Measurements from ENCODE around the gene GRID1. TPM values are rescaled to one million over a fixed set of nuclear protein-coding genes. Genes with fewer than 3 reads are reported as not detected.
A peak's percentile ranks its signal among the peaks of the same experiment; 100 is the strongest.

Gene GRID1
- total and polyA plus RNA-seq, 10 donors = 0.06 to 0.42 (median 0.15) TPM; not detected in 4

DNA sequence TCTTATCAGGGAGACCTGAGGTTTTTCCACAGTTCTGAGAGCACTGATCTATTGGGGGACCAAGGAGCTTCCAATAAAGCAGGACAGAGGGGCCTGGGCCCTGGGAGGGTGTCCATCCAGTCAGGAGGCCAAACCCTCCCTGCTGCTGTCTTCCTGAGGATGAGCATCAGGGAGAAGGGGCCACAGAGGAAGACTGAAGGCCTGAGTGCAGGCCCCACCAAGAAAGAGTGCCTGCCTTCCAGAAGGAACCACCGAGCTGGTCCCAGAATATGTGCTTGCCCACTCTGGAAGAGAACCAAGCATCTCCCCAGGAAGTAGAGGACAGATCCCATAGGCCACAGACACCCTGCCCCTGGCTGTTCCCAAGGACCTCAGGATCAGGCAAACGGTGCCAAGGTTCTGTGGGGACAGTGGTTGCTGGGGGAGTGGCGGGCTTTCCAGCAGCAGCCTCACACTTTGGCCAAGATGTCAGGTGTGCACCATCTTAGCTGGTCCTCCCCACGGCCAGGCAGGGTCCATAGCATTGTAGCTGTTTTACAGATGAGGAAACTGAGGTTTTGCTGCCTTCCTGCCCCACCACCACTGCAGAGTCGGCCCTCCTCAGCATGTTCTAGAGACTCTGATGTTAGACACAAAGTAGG lies 199.4 kb downstream of the GRID1 start:
- Histone ChIP-seq H3K4me1 (no peaks in the 10 kb centered on the region), H3K9me3 (no peaks in the 10 kb centered on the region), H3K27me3 (replicated peaks in 1 of 7) (no peaks in the 10 kb centered on the region), H3K27ac (no peak overlapping the region), H3K4me3 (no peak overlapping the region), H3K36me3 (no peaks in the 10 kb centered on the region)
- DNase-seq = peak; percentile 50
- intact Hi-C loops (cut with DNase I; ENCODE audit: low total_unique reads) = no loop called here
- 68 to 85% (median 80%) methylated on average over 2 to 5 of the region's 5 CpGs for WGBS, 5 donors
- TF ChIP-seq, protein P1, sequence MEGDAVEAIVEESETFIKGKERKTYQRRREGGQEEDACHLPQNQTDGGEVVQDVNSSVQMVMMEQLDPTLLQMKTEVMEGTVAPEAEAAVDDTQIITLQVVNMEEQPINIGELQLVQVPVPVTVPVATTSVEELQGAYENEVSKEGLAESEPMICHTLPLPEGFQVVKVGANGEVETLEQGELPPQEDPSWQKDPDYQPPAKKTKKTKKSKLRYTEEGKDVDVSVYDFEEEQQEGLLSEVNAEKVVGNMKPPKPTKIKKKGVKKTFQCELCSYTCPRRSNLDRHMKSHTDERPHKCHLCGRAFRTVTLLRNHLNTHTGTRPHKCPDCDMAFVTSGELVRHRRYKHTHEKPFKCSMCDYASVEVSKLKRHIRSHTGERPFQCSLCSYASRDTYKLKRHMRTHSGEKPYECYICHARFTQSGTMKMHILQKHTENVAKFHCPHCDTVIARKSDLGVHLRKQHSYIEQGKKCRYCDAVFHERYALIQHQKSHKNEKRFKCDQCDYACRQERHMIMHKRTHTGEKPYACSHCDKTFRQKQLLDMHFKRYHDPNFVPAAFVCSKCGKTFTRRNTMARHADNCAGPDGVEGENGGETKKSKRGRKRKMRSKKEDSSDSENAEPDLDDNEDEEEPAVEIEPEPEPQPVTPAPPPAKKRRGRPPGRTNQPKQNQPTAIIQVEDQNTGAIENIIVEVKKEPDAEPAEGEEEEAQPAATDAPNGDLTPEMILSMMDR (IDR thresholded peaks at IDR 0.05 in 8 of 11, conservative IDR thresholded peaks at IDR 0.05 in 3 of 11) = no peak
- TF ChIP-seq POLR2A (IDR thresholded peaks at IDR 0.05) (no peak), POLR2AphosphoS5 (IDR thresholded peaks at IDR 0.05) (no peak)

DNA sequence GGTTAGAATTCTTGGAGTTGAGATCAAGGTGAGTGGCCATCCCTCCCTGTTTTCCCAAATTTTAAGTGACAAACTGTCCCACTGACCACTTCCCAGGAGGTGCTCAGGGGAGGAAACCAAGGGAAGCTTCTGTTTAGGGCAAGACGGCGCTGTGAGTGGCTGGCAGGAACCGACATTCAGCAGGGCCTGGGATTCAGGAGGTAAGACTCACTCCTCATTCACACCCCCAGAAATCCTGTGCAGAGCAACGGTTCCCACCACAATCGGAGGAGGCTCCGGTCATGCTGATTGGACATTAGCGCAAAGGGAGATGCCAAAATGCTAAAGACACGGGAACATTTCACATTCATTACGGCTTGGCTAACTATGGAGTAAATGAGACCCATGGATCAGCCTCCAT lies 200.9 kb downstream of the GRID1 start:
- Histone ChIP-seq H3K27ac (no peak overlapping the region), H3K4me1 (no peaks in the 10 kb centered on the region), H3K36me3 (no peaks in the 10 kb centered on the region), H3K9me3 (no peaks in the 10 kb centered on the region), H3K4me3 (no peak overlapping the region), H3K27me3 (replicated peaks in 1 of 7) (no peaks in the 10 kb centered on the region)
- peak; percentile 36 for DNase-seq
- no peak for TF ChIP-seq POLR2AphosphoS5 (IDR thresholded peaks at IDR 0.05)
- WGBS, 5 donors = 84 to 94% (median 91%) methylated on average over 9 of the region's 9 CpGs
- intact Hi-C loops (cut with DNase I; ENCODE audit: low total_unique reads) = no loop called here

DNA sequence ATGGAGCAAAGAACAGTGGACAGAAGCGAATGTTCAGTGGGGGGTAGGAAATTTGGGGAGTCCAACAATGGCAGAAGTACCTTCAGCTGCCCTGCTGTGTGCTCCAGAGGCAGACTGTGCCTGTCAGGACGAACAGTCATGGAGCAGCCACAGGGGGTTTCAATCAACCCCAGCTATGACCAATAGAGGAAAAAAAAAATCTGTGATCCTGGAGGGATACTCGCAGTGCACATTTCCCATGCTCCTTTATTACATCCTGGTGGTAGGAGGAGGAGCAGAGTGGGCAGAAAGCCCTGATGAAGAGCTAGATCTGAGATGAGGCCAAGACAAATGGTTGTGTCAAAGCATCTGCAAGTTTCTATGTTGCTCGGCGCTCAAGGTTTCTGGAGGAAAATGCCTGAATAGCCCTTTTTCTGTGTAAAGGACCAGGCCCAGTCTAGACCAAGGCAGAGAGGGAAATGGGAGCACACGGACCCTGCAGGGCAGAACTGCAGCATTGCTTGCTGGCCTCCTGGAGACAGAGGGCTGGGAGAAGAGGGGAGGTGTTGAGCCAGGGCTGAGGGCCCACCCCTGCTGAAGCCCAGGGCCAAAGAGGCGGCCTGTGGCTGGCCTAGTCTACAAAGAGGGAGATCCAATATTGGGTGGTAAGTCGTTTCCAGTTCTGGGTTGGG lies 201.5 kb downstream of the GRID1 start:
- TF ChIP-seq POLR2AphosphoS5 (IDR thresholded peaks at IDR 0.05) = no peak
- TF ChIP-seq, protein P1 (IDR thresholded peaks at IDR 0.05 in 8 of 11, conservative IDR thresholded peaks at IDR 0.05 in 3 of 11) = no peak
- no peak for TF ChIP-seq POLR2A (IDR thresholded peaks at IDR 0.05)
- Histone ChIP-seq H3K27ac (no peak overlapping the region), H3K4me3 (no peak overlapping the region), H3K36me3 (no peaks in the 10 kb centered on the region), H3K27me3 (replicated peaks in 1 of 7) (no peaks in the 10 kb centered on the region), H3K4me1 (no peaks in the 10 kb centered on the region), H3K9me3 (no peaks in the 10 kb centered on the region)
- peak; percentile 58 for DNase-seq
- intact Hi-C loops (cut with DNase I; ENCODE audit: low total_unique reads) = no loop called here
- WGBS, 5 donors = 75 to 86% (median 81%) methylated on average over 8 of the region's 8 CpGs

DNA sequence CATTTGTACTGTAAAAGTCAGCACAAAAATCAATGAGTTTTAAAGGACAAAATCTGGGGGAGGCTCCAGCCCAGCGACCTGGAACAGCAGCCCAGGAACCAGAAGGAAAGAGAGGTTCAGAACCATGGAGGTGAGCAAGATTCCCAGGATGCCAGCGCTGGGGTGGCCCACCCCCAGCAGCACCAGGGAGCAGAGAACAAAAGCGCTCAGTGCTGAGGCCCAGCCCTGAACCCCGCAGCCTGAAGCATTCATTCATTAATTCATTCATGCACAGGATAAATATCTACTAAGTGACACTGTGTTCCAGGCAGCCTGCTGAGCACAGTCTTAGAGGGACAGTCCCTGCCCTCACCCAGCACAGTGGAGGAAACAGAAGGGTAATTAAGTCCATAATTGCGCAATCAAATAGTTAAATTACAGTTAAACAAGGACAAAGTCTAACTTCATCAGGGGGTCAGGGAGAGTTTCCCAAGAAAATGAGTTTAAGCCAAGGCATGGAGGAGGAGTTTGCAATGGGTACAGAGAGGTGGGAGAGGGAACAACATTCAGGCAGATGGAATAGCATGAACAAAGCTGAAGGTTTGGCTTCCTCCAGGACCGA lies 202.3 kb downstream of the GRID1 start:
- no peaks in the 10 kb centered on the region for H3K36me3 ChIP-seq
- H3K4me3 ChIP-seq = no peak overlapping the region
- no peaks in the 10 kb centered on the region for H3K9me3 ChIP-seq
- H3K27me3 ChIP-seq (replicated peaks in 1 of 7) = no peaks in the 10 kb centered on the region
- 87 to 92% (median 90%) methylated on average over 6 of the region's 6 CpGs for WGBS, 5 donors
- no peak for DNase-seq
- intact Hi-C loops (cut with DNase I; ENCODE audit: low total_unique reads) = no loop called here
- no peaks in the 10 kb centered on the region for H3K4me1 ChIP-seq
- TF ChIP-seq POLR2AphosphoS5 (IDR thresholded peaks at IDR 0.05) (no peak), POLR2A (IDR thresholded peaks at IDR 0.05) (no peak)
- TF ChIP-seq, protein P1 (IDR thresholded peaks at IDR 0.05 in 8 of 11, conservative IDR thresholded peaks at IDR 0.05 in 3 of 11) = no peak
- no peak overlapping the region for H3K27ac ChIP-seq
